GM18507 (cell line): ENCODE measurements around the gene AKR7A2.

Source experiments
- DNase-seq: peaks from one replicate; pipeline ENCODE4 v3.0.0; 2011; ENCODE audit warnings: low read depth; ENCODE audit not compliant: insufficient read length; ENCODE audit errors: extremely low spot score
- FAIRE-seq: peaks from 2 replicates; lab custom pipeline; 2011; peaks lifted over from hg19 to GRCh38; lab: Jason Lieb, UNC

The AKR7A2 gene

GRCh38 chr1:19327736-19328135 is 15.8 kb upstream of the AKR7A2 start:
- no peak for DNase-seq
- FAIRE-seq, result no peak

- no peak for FAIRE-seq
- no peak for DNase-seq
Measured at GRCh38 chr1:19327301-19327700, 15.4 kb upstream of the AKR7A2 start.

GRCh38 chr1:19326748-19327065 is 14.8 kb upstream of the AKR7A2 start:
- DNase-seq (no peak), FAIRE-seq (no peak)

GRCh38 chr1:19325958-19326747 is 14.2 kb upstream of the AKR7A2 start:
- FAIRE-seq (no peak), DNase-seq (no peak)

GRCh38 chr1:19325368-19325957 is 13.5 kb upstream of the AKR7A2 start:
- DNase-seq (no peak), FAIRE-seq (no peak)

GRCh38 chr1:19324665-19324990 is 12.7 kb upstream of the AKR7A2 start:
- FAIRE-seq (no peak), DNase-seq (no peak)

GRCh38 chr1:19323987-19324664 is 12.2 kb upstream of the AKR7A2 start:
- FAIRE-seq (no peak), DNase-seq (no peak)

- no peak for DNase-seq
Measured at GRCh38 chr1:19322481-19322880, 10.5 kb upstream of the AKR7A2 start.

GRCh38 chr1:19321071-19321470 is 9.1 kb upstream of the AKR7A2 start:
- DNase-seq (no peak), FAIRE-seq (no peak)

More at GRCh38 chr1:19322481-19322880, 10.5 kb upstream of the AKR7A2 start:
- FAIRE-seq, result no peak

GRCh38 chr1:19319196-19319595 is 7.3 kb upstream of the AKR7A2 start:
- FAIRE-seq, result no peak

GRCh38 chr1:19317126-19317910 is 5.4 kb upstream of the AKR7A2 start:
- DNase-seq (no peak), FAIRE-seq (no peak)

More at GRCh38 chr1:19319196-19319595, 7.3 kb upstream of the AKR7A2 start:
- no peak for DNase-seq

GRCh38 chr1:19315378-19316198 is 3.6 kb upstream of the AKR7A2 start:
- FAIRE-seq, result peak; percentile 97
- DNase-seq, result peak; percentile 56

- DNase-seq (no peak), FAIRE-seq (peak; percentile 71)
Measured at GRCh38 chr1:19313961-19314882, 2.3 kb upstream of the AKR7A2 start.

- no peak for FAIRE-seq
Measured at GRCh38 chr1:19313636-19313959, 1.7 kb upstream of the AKR7A2 start.

GRCh38 chr1:19312782-19313635 is 1.1 kb upstream of the AKR7A2 start:
- no peak for DNase-seq
- peak; percentile 15 for FAIRE-seq

More at GRCh38 chr1:19313636-19313959, 1.7 kb upstream of the AKR7A2 start:
- no peak for DNase-seq

GRCh38 chr1:19311503-19311930 is 427 bp downstream of the AKR7A2 start:
- no peak for DNase-seq
- no peak for FAIRE-seq

- FAIRE-seq (no peak), DNase-seq (no peak)
Measured at GRCh38 chr1:19310720-19311502, 1.0 kb downstream of the AKR7A2 start.
